Measurements from ENCODE around the gene GTF2H1.

Gene GTF2H1

GRCh38 chr11:18294862-18295261 is 27.5 kb upstream of the GTF2H1 start:
- H3K9me3 ChIP-seq (ENCODE audit: insufficient read depth, low read depth, low read length), result no peaks in the 10 kb centered on the region
- H3K4me2 ChIP-seq (ENCODE audit: low read depth, low read length, poor library complexity, severe bottlenecking), result no peak overlapping the region
- H3K4me1 ChIP-seq (ENCODE audit: insufficient read depth, low read length, poor library complexity, severe bottlenecking), result no peaks in the 10 kb centered on the region
- peaks cover 79% of the 10 kb centered on the region for H3K36me3 ChIP-seq (ENCODE audit: insufficient read depth, low read length)
- no peaks in the 10 kb centered on the region for H3K9me2 ChIP-seq (replicated peaks; ENCODE audit: low read depth, low read length)
- H4K20me1 ChIP-seq (ENCODE audit: insufficient read depth, low read length, poor library complexity, severe bottlenecking), result no peaks in the 10 kb centered on the region
- no peak overlapping the region for H3K4me3 ChIP-seq (ENCODE audit: low read length, poor library complexity, severe bottlenecking)
- no peaks in the 10 kb centered on the region for H3K27me3 ChIP-seq (ENCODE audit: insufficient read depth, low read length, poor library complexity, severe bottlenecking)
- H3K9ac ChIP-seq (ENCODE audit: low read depth, low read length, poor library complexity, severe bottlenecking), result no peak overlapping the region
- H3F3A ChIP-seq (ENCODE audit: low read depth), result no peaks in the 10 kb centered on the region
- TF ChIP-seq EZH2phosphoT487 (IDR thresholded peaks at IDR 0.05; ENCODE audit: borderline replicate concordance), result no peak
- TF ChIP-seq, protein P1, sequence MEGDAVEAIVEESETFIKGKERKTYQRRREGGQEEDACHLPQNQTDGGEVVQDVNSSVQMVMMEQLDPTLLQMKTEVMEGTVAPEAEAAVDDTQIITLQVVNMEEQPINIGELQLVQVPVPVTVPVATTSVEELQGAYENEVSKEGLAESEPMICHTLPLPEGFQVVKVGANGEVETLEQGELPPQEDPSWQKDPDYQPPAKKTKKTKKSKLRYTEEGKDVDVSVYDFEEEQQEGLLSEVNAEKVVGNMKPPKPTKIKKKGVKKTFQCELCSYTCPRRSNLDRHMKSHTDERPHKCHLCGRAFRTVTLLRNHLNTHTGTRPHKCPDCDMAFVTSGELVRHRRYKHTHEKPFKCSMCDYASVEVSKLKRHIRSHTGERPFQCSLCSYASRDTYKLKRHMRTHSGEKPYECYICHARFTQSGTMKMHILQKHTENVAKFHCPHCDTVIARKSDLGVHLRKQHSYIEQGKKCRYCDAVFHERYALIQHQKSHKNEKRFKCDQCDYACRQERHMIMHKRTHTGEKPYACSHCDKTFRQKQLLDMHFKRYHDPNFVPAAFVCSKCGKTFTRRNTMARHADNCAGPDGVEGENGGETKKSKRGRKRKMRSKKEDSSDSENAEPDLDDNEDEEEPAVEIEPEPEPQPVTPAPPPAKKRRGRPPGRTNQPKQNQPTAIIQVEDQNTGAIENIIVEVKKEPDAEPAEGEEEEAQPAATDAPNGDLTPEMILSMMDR (conservative IDR thresholded peaks at IDR 0.05; ENCODE audit: low read length), result no peak
- no peaks in the 10 kb centered on the region for H3K79me2 ChIP-seq (ENCODE audit: insufficient read depth, low read length)
- H2AFZ ChIP-seq (ENCODE audit: low read length), result no peak overlapping the region

- TF ChIP-seq, protein P1 (conservative IDR thresholded peaks at IDR 0.05; ENCODE audit: low read length), result no peak
- no peak for TF ChIP-seq EZH2phosphoT487 (IDR thresholded peaks at IDR 0.05; ENCODE audit: borderline replicate concordance)
- H3F3A ChIP-seq (ENCODE audit: low read depth), result no peaks in the 10 kb centered on the region
- H3K4me1 ChIP-seq (ENCODE audit: insufficient read depth, low read length, poor library complexity, severe bottlenecking), result no peaks in the 10 kb centered on the region
- no peak overlapping the region for H3K9ac ChIP-seq (ENCODE audit: low read depth, low read length, poor library complexity, severe bottlenecking)
- H3K4me3 ChIP-seq (ENCODE audit: low read length, poor library complexity, severe bottlenecking), result no peak overlapping the region
- no peaks in the 10 kb centered on the region for H3K79me2 ChIP-seq (ENCODE audit: insufficient read depth, low read length)
- H3K9me3 ChIP-seq (ENCODE audit: insufficient read depth, low read depth, low read length), result no peaks in the 10 kb centered on the region
- H4K20me1 ChIP-seq (ENCODE audit: insufficient read depth, low read length, poor library complexity, severe bottlenecking), result no peaks in the 10 kb centered on the region
- H3K9me2 ChIP-seq (replicated peaks; ENCODE audit: low read depth, low read length), result no peaks in the 10 kb centered on the region
- no peak overlapping the region for H2AFZ ChIP-seq (ENCODE audit: low read length)
- peaks cover 75% of the 10 kb centered on the region for H3K36me3 ChIP-seq (ENCODE audit: insufficient read depth, low read length)
- no peak overlapping the region for H3K4me2 ChIP-seq (ENCODE audit: low read depth, low read length, poor library complexity, severe bottlenecking)
- no peaks in the 10 kb centered on the region for H3K27me3 ChIP-seq (ENCODE audit: insufficient read depth, low read length, poor library complexity, severe bottlenecking)
Observed at GRCh38 chr11:18295316-18295715, 27.1 kb upstream of the GTF2H1 start.

DNA sequence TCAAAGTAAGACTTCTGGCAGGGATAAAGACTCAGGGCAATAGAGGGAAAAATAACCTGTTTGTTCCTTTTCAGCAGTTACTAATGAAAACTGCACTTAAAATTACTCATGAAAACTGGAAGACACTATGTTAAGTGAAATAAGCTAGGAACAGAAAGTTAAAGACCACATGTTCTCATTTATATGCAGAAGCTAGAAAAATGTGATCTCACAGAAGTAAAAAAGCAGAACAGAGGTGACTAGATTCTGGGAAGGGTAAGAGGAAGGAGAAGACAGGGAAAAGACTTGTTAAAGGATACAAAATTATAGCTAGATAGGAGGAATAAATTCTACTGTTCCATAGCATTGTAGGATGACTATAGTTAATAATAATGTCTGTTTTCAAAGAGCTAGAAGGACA is 22.6 kb upstream of the GTF2H1 start:
- Histone ChIP-seq H4K20me1 (ENCODE audit: insufficient read depth, low read length, poor library complexity, severe bottlenecking) (no peaks in the 10 kb centered on the region), H3K4me3 (ENCODE audit: low read length, poor library complexity, severe bottlenecking) (no peak overlapping the region), H3K79me2 (ENCODE audit: insufficient read depth, low read length) (no peaks in the 10 kb centered on the region), H3K9ac (ENCODE audit: low read depth, low read length, poor library complexity, severe bottlenecking) (no peak overlapping the region), H3K9me3 (ENCODE audit: insufficient read depth, low read depth, low read length) (no peaks in the 10 kb centered on the region), H2AFZ (ENCODE audit: low read length) (no peak overlapping the region), H3K27me3 (ENCODE audit: insufficient read depth, low read length, poor library complexity, severe bottlenecking) (no peaks in the 10 kb centered on the region), H3F3A (ENCODE audit: low read depth) (no peaks in the 10 kb centered on the region), H3K4me1 (ENCODE audit: insufficient read depth, low read length, poor library complexity, severe bottlenecking) (no peaks in the 10 kb centered on the region), H3K36me3 (ENCODE audit: insufficient read depth, low read length) (peaks cover 56% of the 10 kb centered on the region; the same call in 1 of the 2 replicates), H3K4me2 (ENCODE audit: low read depth, low read length, poor library complexity, severe bottlenecking) (no peak overlapping the region), H3K9me2 (replicated peaks; ENCODE audit: low read depth, low read length) (no peaks in the 10 kb centered on the region)
- TF ChIP-seq, protein P1 (conservative IDR thresholded peaks at IDR 0.05; ENCODE audit: low read length), result no peak
- TF ChIP-seq EZH2phosphoT487 (IDR thresholded peaks at IDR 0.05; ENCODE audit: borderline replicate concordance), result no peak
